ENCODE measurements around the gene STK33. TPM values are rescaled to one million over a fixed set of nuclear protein-coding genes. Genes with fewer than 3 reads are reported as not detected.

STK33 gene
- total RNA-seq, 2 donors from 2014 or later, result 6.1 to 6.2 TPM

DNA sequence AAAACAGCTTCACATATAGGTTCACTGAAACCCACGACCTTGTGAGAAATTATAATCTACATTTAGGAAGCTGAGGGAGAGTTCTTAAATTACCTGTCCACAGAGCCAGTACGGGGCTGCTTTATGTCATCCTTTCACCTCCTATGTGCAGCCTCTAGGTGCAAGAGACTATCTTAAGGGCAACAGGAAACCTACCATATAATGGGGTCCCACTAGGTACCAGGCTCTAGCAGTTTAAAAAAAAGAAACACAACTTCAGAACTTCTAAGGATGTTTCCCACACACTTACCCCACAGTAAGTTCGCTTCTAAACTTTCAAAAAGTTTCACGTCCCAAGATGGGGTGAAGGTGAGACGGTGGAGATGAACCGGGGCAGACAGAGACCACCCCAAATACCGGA lies 573 bp downstream of the STK33 start:
- no peak for DNase-seq
- Mint-ChIP-seq H3K9me3 (no peaks in the 10 kb centered on the region), H3K36me3 (ENCODE audit: insufficient read depth in 2 of 2) (no peaks in the 10 kb centered on the region), H3K27me3 (ENCODE audit: low read depth) (peaks cover 47% of the 10 kb centered on the region), H3K27ac (no peak overlapping the region), H3K4me1 (ENCODE audit: low read depth) (no peaks in the 10 kb centered on the region), H3K4me3 (peak overlapping the region; percentile 78 to 79)
- peak; percentile 14 to 36 for ATAC-seq (replicated peaks in 1 of 2)

GRCh38 chr11:8587915-8588314 lies 6.1 kb downstream of the STK33 start:
- DNase-seq (no peak), ATAC-seq (replicated peaks in 1 of 2) (no peak)
- H3K36me3 Mint-ChIP-seq (ENCODE audit: insufficient read depth in 2 of 2), result peaks cover 0 to 1% of the 10 kb centered on the region in 2 donors
- no peak overlapping the region for H3K4me3 Mint-ChIP-seq
- H3K9me3 Mint-ChIP-seq, result peaks cover 0 to 4% of the 10 kb centered on the region in 2 donors
- no peaks in the 10 kb centered on the region for H3K4me1 Mint-ChIP-seq (ENCODE audit: low read depth)
- H3K27ac Mint-ChIP-seq, result no peak overlapping the region
- peaks cover 10% of the 10 kb centered on the region for H3K27me3 Mint-ChIP-seq (ENCODE audit: low read depth)

- Mint-ChIP-seq H3K4me1 (ENCODE audit: low read depth) (no peaks in the 10 kb centered on the region), H3K27me3 (ENCODE audit: low read depth) (peaks cover 10% of the 10 kb centered on the region), H3K36me3 (ENCODE audit: insufficient read depth in 2 of 2) (peaks cover 0 to 1% of the 10 kb centered on the region in 2 donors), H3K9me3 (peaks cover 0 to 4% of the 10 kb centered on the region in 2 donors), H3K27ac (no peak overlapping the region), H3K4me3 (no peak overlapping the region)
- DNase-seq (no peak), ATAC-seq (replicated peaks in 1 of 2) (no peak)
Observed at GRCh38 chr11:8586805-8587204, 7.2 kb downstream of the STK33 start.

- Mint-ChIP-seq H3K36me3 (ENCODE audit: insufficient read depth in 2 of 2) (peaks cover 0 to 1% of the 10 kb centered on the region in 2 donors), H3K4me1 (ENCODE audit: low read depth) (no peaks in the 10 kb centered on the region), H3K27ac (no peak overlapping the region), H3K4me3 (no peak overlapping the region), H3K9me3 (peaks cover 0 to 4% of the 10 kb centered on the region in 2 donors), H3K27me3 (ENCODE audit: low read depth) (peaks cover 12% of the 10 kb centered on the region)
- no peak for DNase-seq
- ATAC-seq (replicated peaks in 1 of 2), result no peak
Observed at GRCh38 chr11:8586184-8586583, 7.8 kb downstream of the STK33 start.

DNA sequence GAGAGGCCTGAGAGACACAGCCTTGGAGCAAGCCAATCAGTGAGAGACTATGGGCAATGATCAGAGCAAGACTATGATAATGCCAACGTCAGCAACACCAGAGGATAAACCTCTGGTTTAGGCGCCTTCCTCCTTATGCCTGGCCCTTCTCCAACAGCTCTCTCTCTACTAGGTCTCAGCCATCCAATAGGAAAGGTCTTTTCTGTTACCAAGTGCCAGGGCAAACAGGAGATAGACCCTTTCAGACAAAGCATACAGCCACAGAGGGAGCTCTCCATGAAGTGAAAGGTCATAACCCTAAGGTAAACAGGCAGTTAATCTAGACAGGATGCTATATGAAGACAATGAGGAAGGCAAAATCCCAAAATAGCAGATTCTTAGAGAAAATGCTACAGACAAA lies 9.5 kb downstream of the STK33 start:
- Mint-ChIP-seq H3K27me3 (ENCODE audit: low read depth) (peaks cover 26% of the 10 kb centered on the region), H3K9me3 (peaks cover 4 to 9% of the 10 kb centered on the region in 2 donors), H3K36me3 (ENCODE audit: insufficient read depth in 2 of 2) (peaks cover 0 to 1% of the 10 kb centered on the region in 2 donors), H3K4me1 (ENCODE audit: low read depth) (no peaks in the 10 kb centered on the region), H3K27ac (no peak overlapping the region), H3K4me3 (no peak overlapping the region)
- no peak for DNase-seq
- no peak for ATAC-seq (replicated peaks in 1 of 2)

DNA sequence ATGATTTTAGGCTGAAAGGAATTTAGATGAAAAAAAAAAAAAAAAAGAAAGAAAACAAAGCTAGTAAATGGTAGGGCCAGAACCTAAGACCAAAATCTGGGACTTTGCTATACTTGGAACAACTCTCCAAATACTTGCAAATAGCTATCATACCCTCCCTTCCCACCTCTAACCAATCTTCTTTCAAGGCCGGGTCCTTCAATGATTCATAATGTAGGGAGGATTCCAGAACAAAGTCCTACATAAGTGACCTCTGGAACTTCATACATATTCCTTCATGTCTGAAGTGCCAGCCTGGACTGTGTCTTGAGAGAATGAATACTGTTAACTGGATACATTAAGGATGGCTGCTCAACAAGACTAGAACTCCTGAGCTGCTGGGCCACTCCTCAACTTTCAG lies 9.9 kb downstream of the STK33 start:
- peaks cover 0 to 1% of the 10 kb centered on the region in 2 donors for H3K36me3 Mint-ChIP-seq (ENCODE audit: insufficient read depth in 2 of 2)
- peaks cover 5 to 9% of the 10 kb centered on the region in 2 donors for H3K9me3 Mint-ChIP-seq
- H3K27me3 Mint-ChIP-seq (ENCODE audit: low read depth), result peaks cover 26% of the 10 kb centered on the region
- no peak overlapping the region for H3K27ac Mint-ChIP-seq
- H3K4me3 Mint-ChIP-seq, result no peak overlapping the region
- ATAC-seq (replicated peaks in 1 of 2), result no peak
- DNase-seq, result no peak
- no peaks in the 10 kb centered on the region for H3K4me1 Mint-ChIP-seq (ENCODE audit: low read depth)

DNA sequence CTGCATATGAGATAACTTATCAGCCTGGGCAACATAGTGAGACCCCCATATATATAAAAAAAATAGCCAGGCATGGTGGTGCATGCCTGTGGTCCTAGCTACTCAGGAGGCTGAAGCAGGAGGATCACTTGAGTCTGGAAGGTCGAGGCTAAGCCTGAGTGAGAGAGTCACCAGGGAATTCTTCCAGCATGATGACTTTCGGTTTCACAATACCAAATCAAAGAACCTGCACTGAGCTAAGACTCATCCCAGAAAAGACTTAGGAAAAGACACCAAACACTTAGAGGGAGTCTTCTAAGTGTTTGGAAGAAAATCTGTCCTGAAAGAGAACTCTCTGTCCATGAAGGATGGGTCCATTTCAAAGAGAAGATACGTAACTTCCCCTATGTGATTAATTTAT lies 12.7 kb downstream of the STK33 start:
- no peak for ATAC-seq (replicated peaks in 1 of 2)
- no peak overlapping the region for H3K4me3 Mint-ChIP-seq
- H3K9me3 Mint-ChIP-seq, result peaks cover 5% of the 10 kb centered on the region in 2 donors
- no peak for DNase-seq
- H3K27me3 Mint-ChIP-seq (ENCODE audit: low read depth), result peaks cover 26% of the 10 kb centered on the region
- no peaks in the 10 kb centered on the region for H3K36me3 Mint-ChIP-seq (ENCODE audit: insufficient read depth in 2 of 2)
- H3K27ac Mint-ChIP-seq, result no peak overlapping the region
- no peaks in the 10 kb centered on the region for H3K4me1 Mint-ChIP-seq (ENCODE audit: low read depth)

DNA sequence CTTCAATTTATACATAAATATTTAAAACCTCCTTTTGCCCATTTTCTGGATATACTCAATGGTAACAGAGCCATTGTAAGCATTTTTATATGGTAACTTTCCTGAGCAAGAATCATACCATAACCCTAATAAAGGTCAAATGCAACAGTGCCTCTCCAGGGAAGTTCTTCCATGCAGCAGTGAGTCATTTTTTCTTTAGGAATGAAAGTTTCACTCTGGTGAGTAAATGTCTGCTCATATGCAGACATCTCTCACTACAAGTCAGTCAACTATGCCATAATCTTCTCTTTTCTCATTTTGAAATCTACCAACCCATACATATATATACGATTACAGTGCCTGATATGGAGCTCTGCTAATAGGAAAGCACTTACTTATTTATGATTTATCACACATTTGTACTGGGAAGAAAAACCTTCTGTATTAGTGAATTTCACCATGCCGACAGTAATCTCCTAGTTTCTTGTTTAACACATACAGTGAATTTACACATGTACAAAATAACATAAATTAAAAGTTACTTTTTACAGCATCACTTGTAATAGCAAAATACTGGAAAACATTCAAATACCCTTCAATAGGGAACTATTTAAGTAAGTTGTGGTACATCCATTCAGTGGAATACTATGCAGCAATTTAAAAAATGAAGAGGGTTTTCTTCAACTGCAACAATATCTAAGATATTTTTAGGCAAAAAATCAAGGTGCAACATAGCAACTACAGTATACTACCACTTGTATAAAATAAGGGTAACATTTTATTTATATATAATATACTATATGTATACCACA lies 16.0 kb downstream of the STK33 start:
- DNase-seq (no peak), ATAC-seq (replicated peaks in 1 of 2) (no peak)
- Mint-ChIP-seq H3K4me3 (no peak overlapping the region), H3K27me3 (ENCODE audit: low read depth) (peaks cover 21% of the 10 kb centered on the region), H3K36me3 (ENCODE audit: insufficient read depth in 2 of 2) (no peaks in the 10 kb centered on the region), H3K27ac (no peak overlapping the region), H3K9me3 (peaks cover 5% of the 10 kb centered on the region in 2 donors), H3K4me1 (ENCODE audit: low read depth) (no peaks in the 10 kb centered on the region)

DNA sequence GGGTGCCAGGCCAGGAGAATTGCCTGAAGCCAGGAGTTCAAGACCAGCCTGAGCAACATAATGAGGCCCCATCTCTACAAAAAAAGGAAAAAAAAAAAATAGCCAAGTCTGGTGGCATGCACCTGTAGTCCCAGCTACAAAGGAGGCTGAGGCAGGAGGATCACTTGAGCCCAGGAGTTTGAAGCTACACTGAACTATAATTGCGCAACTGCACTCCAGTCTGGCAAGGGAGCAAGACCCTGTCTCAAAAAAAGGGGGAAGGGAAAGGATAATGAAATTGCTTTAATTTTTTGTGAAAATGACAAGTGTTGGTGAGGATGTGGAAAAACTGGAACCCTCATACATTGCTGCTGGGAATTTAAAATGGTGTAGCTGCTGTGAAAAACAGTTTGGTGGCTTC lies 19.2 kb downstream of the STK33 start:
- Mint-ChIP-seq H3K27ac (no peak overlapping the region), H3K9me3 (peaks cover 2 to 4% of the 10 kb centered on the region in 2 donors), H3K36me3 (ENCODE audit: insufficient read depth in 2 of 2) (no peaks in the 10 kb centered on the region), H3K27me3 (ENCODE audit: low read depth) (peaks cover 14% of the 10 kb centered on the region), H3K4me1 (ENCODE audit: low read depth) (no peaks in the 10 kb centered on the region), H3K4me3 (no peak overlapping the region)
- ATAC-seq (replicated peaks in 1 of 2) (no peak), DNase-seq (no peak)

- H3K4me3 Mint-ChIP-seq, result no peak overlapping the region
- DNase-seq (no peak), ATAC-seq (replicated peaks in 1 of 2) (peak in 1 of 2 donors; percentile 73)
- H3K36me3 Mint-ChIP-seq (ENCODE audit: insufficient read depth in 2 of 2), result no peaks in the 10 kb centered on the region
- no peaks in the 10 kb centered on the region for H3K9me3 Mint-ChIP-seq
- H3K27me3 Mint-ChIP-seq (ENCODE audit: low read depth), result peaks cover 10% of the 10 kb centered on the region
- H3K4me1 Mint-ChIP-seq (ENCODE audit: low read depth), result no peaks in the 10 kb centered on the region
- no peak overlapping the region for H3K27ac Mint-ChIP-seq
Observed at GRCh38 chr11:8573777-8574176, 20.3 kb downstream of the STK33 start.

- Mint-ChIP-seq H3K27ac (no peak overlapping the region), H3K4me3 (no peak overlapping the region), H3K27me3 (ENCODE audit: low read depth) (peaks cover 34% of the 10 kb centered on the region), H3K4me1 (ENCODE audit: low read depth) (peaks cover 6% of the 10 kb centered on the region), H3K9me3 (no peaks in the 10 kb centered on the region), H3K36me3 (ENCODE audit: insufficient read depth in 2 of 2) (no peaks in the 10 kb centered on the region)
- DNase-seq, result no peak
- peak; percentile 51 to 56 for ATAC-seq (replicated peaks in 1 of 2)
Observed at GRCh38 chr11:8567602-8568198, 26.3 kb downstream of the STK33 start.

DNA sequence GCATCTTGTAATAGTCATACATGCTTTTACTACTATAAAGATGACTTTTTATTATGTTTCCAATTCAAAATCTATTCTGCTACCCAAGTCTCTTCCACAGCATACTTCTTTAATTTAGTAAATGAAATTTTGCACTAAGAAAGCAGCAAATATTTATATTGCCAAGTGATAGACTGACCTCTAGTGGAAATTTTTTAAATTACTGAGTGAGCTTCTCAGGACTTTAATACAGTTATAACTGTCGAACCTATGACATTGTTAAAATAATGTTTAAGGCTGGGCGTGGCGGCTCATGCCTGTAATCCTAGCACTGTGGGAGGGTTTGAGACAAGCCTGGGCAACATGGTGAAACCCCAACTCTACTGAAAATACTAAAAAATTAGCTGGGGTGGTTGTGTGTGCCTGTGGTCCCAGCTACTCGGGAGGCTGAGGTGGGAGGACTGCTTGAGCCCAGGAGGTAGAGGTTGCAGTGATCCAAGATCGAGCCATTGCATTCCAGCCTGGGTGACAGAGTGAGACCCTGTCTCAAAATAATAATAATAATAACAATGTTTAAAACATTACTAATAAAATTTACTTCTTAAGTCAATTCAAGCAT lies 27.3 kb downstream of the STK33 start:
- Mint-ChIP-seq H3K27ac (no peak overlapping the region), H3K9me3 (peaks cover 0 to 3% of the 10 kb centered on the region in 2 donors), H3K4me3 (no peak overlapping the region), H3K4me1 (ENCODE audit: low read depth) (peaks cover 6% of the 10 kb centered on the region), H3K27me3 (ENCODE audit: low read depth) (peaks cover 41% of the 10 kb centered on the region), H3K36me3 (ENCODE audit: insufficient read depth in 2 of 2) (no peaks in the 10 kb centered on the region)
- ATAC-seq (replicated peaks in 1 of 2), result no peak
- no peak for DNase-seq

DNA sequence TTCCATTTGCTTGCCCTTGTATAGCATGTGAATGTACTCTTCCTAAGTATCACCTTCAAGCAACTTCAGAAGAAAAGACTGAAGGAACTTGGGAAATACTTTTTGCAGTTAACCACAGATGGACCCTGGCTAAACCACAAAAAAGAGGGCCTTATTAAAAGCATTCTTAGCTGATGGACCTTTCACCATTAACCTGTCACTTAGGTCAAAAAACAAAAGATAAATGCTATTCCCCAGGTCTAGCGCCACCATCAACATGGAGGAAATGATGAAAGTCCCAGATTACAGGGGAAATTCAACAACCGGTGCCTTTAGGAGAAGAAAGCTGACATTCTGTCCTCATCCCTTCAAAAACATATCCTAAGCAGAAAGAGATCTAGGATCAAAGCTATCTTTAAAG lies 29.5 kb downstream of the STK33 start:
- Mint-ChIP-seq H3K27ac (no peak overlapping the region), H3K4me1 (ENCODE audit: low read depth) (peaks cover 6% of the 10 kb centered on the region)

More for the DNA sequence above, 29.5 kb downstream of the STK33 start:
- peaks cover 0 to 2% of the 10 kb centered on the region in 2 donors for H3K36me3 Mint-ChIP-seq (ENCODE audit: insufficient read depth in 2 of 2)
- no peak overlapping the region for H3K4me3 Mint-ChIP-seq
- DNase-seq (no peak), ATAC-seq (replicated peaks in 1 of 2) (no peak)
- H3K27me3 Mint-ChIP-seq (ENCODE audit: low read depth), result peaks cover 31% of the 10 kb centered on the region
- peaks cover 0 to 6% of the 10 kb centered on the region in 2 donors for H3K9me3 Mint-ChIP-seq

Measured in activated T-cell treated with anti-CD3 and anti-CD28 coated beads, Interleukin-2, amount 50 U/mL, for 72 hours (primary cell).